Activated CD4-positive, alpha-beta T cell treated with anti-CD3 and anti-CD28 coated beads for 4 hours (primary cell): ENCODE data around the gene DNMT1.

Experiments
- DNase-seq, 2 donors: peaks; one replicate each; pipeline ENCODE4 v3.0.0-alpha.2; 2020

DNMT1 gene

DNA sequence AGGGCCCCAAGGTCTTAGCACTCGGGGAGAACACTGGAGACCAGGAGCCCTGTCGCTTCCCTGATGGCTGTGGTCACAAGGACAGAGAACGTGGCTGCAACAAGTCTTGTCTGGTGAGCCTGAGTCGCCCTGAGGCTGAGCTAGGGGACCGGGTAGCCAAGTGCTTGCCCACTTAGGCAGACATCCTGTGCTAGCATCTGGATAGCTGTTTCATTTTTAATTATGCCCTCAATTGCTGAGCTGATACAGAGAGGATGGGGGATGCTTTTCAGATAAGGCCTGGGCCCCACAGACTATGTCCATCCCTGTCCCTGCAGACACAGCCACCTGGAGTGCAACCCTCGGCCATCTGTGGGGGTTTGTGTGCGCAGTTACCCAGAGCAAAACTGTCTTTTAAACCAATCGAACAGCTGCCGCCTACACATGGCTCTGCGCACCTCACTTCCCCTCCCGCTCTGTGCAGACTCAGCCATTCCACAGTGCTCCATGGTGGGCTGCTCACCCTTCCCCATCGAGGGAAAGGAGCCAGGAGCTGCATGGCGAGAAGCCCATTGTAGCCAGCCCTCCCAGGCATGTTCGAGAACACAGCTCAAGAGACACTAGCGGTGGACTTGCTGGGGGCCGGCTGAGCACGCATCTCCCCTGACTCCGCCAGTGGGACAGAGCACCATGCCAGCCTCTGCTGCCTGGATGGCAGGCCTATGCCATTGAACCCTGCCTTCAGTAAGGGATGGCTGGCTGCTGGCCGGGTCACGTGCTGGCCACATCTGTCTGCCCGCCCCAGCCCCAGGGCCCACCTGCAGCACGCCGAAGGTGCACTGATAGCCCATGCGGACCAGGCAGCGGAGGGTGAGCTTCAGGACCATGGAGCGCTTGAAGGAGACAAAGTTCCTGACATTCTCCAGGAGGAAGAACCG, 55.6 kb downstream of the DNMT1 start:
- no peak for DNase-seq

DNA sequence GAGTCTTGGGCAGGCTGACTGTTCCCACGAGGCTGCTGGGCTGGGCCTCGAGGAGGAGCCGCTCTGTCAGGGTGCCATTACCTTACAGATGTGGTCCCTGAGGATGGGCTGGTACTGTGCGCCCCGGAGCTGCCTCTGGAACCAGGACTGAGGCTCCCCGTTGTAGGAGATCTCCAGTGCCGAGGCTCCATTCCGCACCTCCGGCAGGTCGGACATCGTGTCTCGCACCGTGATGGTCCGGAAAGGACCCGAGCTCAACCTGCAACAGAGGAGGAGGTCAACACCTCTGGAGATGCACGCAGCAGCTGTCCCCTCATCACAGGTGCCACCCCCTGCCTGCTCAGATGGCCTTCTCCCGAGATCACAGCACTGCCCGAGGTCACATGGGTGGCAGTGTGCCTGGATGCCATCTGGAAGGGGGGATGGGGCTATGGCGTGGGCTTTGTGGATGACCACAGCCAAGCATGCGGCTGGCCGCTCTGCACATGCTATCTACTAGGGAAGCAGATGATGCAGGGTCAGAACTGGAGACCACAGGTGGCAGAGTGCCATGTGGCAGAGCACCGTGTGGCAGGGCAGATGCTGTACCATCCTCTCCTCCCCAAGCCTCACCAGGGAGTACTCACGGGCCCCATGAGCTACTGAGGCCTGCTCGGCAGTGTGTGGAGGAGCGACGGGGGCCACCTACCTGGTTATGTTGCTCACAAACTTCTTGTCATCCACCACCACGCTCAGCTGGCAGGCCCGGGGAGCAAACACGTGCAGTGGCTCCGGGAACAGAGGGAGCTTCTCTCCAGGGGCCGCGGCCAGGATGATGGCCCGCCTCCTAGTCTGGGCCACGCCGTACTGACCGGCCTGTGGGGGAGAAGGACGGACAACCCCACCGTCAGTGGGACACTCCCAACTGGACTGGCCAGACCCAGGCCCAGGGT, 56.7 kb downstream of the DNMT1 start:
- DNase-seq, result no peak

DNA sequence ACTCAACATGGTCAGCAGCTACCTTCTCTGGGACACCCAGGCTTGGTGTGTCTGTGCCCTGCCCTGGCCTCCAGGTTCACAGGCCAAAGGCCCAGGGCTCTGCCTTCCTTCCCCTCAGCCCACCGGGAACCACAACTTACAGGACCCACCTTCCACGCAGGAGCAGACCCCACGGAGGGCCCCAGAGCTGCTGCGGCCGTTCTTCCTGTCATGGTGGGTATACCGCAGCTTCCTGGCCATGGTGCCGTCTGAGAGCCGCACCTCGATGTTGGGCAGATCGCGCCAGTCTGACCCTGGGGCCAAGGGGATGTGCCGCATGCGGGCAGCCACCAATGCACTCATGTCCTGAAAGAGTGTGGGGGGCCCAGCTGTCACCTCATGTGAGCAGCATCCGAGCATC, 57.8 kb downstream of the DNMT1 start:
- DNase-seq, result no peak

- DNase-seq, result no peak
Observed at GRCh38 chr19:10135551-10136334, 59.0 kb downstream of the DNMT1 start.

DNA sequence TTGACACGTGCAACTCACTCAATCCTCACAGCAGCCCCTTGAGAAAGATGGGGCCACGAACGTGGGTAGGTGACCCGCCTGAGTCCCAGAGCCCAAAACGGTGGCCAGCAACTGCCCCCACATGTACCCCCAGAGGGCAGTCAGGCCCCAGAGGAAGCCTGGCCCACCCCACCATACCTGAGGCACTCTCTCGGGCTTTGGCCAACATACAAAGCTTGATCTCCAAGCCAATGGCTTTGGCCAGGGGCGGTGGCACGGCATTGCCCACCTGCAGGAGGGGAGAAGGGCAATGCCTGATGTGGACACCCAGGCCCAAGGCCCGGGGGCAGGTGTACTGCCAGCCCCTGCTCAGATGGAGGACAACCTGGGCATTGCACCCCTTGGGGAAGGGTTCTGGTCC, 60.7 kb downstream of the DNMT1 start:
- no peak for DNase-seq

GRCh38 chr19:10133596-10133995, 61.2 kb downstream of the DNMT1 start:
- DNase-seq, result no peak

DNA sequence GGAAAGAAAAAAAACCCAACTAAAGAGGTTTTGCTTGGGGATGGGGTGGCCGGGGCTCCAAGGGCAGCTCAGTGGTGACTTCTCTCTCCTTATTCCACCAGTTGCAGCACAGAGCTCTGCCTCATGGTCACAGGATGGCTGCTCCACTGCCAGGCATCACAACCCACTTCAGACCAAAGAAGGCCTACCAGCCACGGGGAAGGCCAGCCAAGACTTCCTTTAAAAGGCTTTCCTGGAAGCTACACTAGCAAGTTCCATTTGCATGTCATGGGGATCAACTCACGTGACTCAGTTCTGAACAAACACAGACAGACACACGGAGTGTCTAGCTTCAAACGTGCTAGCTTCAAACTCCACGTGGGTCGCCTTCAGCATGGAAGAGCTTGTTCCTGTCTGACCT, 61.8 kb downstream of the DNMT1 start:
- no peak for DNase-seq

DNA sequence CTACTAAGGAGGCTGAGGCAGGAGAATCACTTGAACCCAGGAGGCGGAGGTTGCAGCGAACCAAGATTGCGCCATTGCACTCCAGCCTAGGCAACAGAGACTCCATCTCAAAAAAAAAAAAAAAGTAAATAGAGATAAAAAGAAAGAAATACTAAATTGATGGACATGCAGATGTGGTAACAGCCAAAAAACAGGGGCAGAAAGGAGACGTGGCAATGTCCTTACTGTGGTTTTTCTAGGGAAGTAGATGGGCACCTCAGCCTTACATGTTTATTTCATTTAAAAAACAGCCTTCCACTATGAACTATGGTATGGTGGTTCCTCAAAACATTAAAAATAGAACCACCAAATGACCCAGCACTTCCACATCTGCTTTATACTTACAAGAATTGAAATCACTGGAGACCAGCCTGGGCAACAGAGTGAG, 68.5 kb downstream of the DNMT1 start:
- no peak for DNase-seq

DNA sequence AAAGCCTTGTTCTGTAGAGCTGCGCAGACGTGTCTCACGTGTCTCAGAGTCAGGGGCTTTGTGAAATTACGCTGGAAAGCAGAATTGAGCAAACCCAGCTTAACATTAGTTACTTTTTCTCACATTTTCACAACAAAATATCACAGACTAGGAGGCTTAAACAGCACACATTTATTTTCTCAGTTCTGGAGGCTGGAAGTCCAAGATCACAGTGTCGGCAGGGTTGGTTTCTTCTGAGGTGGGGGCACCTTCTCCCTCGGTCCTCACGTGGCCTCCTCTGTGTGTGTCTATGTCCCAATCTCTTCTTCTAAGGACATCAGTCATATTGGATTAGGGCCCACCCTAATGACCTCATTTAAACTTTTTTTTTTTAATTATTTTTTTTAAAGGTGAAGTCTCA, 70.3 kb downstream of the DNMT1 start:
- DNase-seq, result no peak

DNA sequence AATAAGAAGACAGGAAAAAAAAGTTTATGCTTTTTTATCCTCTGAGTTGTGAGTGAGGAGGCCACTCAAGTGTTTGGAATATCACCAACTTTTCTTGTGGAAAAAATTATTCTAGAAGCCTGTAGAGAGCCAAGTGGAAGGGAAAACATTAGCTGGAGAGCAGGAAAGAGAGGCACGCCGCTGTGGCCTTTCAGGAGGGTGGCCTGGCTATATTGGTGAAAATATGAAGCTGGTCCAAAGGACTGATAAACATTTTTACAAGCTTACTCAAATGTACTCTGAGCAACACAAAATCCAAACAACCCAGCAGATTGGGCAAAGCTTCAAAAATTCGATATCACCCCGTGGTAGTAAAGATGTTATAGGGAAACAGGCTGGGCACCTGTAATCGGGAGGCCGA, 72.7 kb downstream of the DNMT1 start:
- no peak for DNase-seq

- DNase-seq, result no peak
Observed at GRCh38 chr19:10120538-10121189, 74.1 kb downstream of the DNMT1 start.

- no peak for DNase-seq
Observed at GRCh38 chr19:10118960-10119359, 75.8 kb downstream of the DNMT1 start.

DNA sequence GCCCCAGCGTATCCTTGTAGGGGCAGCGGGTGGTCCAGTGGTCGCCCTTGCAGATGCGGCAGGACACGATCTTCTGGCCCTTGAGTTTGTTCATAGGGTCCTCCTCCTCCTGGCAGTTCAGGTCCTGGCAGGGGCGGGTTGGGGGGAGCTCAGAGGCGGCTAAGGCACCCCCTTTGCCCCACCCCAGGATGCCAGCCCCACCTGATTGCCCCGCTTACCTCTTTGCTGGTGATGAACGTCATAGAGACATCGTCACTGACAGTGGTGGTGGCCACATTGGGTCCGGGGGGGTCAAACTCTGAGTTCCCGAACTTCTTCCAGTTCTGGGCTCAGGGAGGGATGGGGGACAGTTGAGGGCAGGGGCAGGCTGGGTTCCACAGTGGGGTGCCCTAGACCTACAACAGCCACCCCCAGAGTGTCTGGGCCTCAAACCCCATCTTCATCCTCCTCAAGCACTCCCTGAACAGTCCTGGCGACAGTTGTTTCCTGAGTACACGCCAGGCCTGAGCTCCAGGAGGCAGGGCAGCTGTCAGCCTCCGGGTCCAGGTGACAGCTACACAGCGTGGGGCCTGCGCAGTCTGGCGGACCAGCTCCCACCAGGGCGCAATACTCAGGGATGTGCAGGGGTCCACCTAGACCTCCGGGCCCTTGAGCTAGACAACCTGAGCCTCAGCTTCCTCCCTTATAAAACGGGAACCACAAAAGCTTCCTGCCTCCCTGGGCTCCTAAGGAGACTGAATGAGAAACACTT, 77.7 kb downstream of the DNMT1 start:
- DNase-seq, result no peak

DNA sequence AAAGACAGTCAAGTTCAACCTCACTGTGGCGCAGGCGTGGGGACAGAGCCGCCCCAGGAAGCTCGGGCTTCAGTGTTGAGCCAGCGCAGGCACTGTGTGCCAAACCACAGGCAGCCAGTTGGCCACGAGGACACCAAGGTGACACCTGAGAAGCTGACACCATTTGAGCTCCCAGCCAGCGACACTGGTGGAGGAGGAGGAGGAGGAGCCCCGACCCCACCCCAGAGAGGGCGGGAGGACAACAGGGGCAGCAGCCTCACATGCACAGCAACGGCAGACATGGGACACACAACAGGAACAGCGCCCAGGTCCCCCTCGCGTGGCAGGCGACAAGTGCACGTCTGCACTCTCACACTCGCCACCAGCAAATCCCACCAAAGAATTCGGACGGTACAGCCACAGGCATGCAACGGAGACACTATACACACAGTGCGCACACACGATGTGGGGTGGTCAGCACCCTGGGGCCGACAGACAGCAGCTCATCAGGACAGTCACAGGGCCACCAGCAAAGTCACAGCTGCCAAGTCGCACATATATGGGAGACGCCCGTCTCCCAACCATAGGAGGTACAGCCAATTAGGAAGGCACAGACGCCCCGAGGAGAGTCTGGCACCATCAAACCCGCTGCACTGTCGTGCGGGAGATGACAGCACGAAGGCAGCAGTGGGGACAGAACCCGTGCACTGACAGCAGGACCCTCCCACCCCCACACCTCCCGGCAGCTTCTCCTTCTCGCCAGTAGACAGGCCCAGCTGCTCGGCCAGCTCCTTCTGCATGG, 78.5 kb downstream of the DNMT1 start:
- DNase-seq, result no peak

- DNase-seq, result no peak
Observed at GRCh38 chr19:10115392-10116084, 79.2 kb downstream of the DNMT1 start.

DNA sequence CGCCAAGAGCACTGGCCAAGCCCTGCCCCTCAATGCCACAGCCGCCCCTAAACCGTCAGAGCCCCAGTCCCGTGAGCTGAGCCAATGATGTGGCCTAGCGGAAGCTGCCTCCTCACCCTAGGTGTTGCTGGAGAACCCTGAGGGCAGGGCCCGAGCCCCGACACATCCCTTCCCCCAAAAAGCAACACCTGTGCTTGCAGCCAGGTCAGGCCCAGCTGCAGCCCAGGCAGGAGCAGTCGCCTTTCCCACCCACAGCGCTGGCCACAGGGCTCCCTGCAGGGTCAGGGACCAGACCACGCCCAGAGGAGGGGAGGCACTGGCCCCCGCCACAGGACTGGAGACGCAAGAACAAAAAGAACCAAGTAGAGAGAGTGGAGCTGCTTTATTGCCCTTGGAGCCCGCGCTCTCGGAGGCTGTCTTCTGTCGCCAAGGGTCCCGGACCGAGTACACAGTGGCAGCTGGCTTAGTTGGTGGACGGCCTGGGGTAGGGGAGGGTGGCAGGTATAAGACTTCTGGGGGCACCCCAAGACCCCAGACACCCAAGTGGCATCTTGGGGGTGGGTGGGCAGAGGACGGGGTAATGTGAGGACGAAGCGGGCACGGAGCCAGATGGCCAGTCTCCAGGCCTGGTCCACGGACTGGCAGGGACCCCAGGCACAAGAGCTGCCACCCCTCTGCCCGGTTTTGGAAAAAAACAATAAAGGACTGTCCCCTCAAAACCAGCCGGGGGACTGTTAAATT, 79.9 kb downstream of the DNMT1 start:
- no peak for DNase-seq

GRCh38 chr19:10113964-10114650, 80.6 kb downstream of the DNMT1 start:
- no peak for DNase-seq

DNA sequence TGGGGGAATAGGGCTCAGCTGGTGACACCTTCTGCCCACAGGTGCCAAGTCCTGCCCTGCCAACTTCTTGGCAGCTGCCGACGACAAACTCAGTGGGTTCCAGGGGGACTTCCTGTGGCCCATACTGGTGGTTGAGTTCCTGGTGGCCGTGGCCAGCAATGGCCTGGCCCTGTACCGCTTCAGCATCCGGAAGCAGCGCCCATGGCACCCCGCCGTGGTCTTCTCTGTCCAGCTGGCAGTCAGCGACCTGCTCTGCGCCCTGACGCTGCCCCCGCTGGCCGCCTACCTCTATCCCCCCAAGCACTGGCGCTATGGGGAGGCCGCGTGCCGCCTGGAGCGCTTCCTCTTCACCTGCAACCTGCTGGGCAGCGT, 81.2 kb downstream of the DNMT1 start:
- no peak for DNase-seq
